GM18867 (cell line): ENCODE results near the gene UVRAG.

Source experiments
- ATAC-seq: cut with Tn5 transposase; IDR thresholded peaks from one replicate; pipeline ENCODE4 v1.9.1; 2021; ENCODE audit warnings: mild to moderate bottlenecking, moderate library complexity; ENCODE audit not compliant: unreplicated experiment

The UVRAG gene

GRCh38 chr11:76177250-76177686 is 362.3 kb downstream of the UVRAG start:
- no peak for ATAC-seq

DNA sequence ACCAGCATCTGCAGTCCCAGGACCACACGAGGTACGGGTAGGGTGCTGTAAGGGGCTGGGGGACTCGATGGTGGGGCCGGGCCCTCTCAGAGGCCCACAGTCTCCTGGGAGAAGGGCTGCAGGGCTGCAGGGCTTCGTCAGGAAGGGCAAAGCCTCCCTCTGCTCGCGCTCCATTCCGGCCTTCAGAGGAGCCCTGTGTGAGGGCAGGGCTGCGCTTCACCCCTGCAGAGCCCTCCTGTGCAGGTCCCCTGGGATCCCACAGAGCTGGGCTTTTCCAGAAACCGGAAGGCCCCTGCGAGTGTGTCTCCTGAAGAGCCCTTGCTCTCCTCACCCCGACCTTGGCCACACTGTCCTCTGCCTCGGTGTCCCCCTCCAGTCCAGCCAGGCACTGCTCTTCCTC is 364.1 kb downstream of the UVRAG start:
- no peak for ATAC-seq

DNA sequence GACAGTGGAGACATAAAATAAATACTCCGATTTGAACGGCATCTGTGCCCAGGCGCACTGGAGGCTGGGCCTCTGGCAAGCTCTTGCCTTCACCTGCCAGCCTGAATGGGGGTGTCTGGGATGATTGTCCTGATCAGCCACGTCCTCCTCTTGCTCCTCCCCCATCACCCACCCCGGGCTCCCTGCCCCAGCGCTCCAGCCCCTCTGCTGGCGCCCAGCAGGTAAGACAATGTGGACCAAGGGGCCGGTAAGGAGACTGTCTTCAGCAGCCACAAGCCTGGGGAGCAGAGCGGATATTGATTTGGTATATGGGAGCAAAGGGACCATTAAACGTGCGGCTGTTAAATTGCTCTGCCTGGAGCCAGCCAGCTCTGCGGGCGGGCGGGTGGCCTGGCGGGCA is 366.4 kb downstream of the UVRAG start:
- ATAC-seq, result no peak

GRCh38 chr11:76184551-76184993 is 369.6 kb downstream of the UVRAG start:
- no peak for ATAC-seq

GRCh38 chr11:76185511-76185910 is 370.5 kb downstream of the UVRAG start:
- ATAC-seq, result no peak

DNA sequence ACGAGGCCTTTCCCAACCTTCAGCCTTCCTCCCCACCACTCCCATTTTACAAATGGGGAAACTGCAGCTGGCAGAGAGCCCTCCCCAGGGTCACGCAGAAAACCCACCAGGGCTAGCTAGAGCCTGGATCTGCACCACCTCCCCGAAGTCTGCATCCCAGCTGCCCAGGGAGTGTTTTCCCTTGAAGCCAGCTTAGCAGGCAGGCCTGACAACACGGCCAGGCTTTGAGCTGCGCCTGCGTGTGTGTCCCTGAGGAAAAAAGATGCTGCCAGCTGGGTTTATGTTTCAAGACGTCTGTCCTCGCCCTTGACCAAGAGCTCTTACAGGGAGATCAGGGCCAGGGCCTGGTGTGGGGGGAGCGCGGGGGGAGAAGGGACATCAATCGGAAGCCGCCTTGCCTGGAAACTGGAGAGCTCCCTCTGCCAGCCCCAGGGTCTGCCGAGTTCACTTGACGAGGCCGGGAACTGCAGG is 371.0 kb downstream of the UVRAG start:
- no peak for ATAC-seq

- no peak for ATAC-seq
Observed at GRCh38 chr11:76186776-76187279, 371.8 kb downstream of the UVRAG start.

DNA sequence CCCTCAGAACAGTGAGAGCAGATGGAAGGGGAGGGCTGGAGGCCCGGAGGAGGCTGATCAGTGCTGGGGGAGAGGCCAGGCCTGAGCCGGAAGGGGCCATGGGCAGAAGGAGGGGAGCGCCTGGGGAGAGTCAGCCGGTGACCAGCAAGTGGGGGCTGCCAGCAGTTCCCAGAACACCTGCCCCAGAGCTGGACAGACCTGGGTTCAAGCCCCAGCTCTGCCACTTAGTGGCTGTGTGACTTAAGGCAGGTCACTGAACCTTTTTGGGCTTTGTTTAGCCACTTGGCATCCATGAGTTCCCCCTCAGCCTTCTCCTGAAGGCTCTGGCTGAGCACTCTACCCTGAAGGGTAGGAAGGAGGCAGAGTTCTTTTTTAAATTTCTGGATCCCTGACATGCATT is 373.9 kb downstream of the UVRAG start:
- no peak for ATAC-seq

DNA sequence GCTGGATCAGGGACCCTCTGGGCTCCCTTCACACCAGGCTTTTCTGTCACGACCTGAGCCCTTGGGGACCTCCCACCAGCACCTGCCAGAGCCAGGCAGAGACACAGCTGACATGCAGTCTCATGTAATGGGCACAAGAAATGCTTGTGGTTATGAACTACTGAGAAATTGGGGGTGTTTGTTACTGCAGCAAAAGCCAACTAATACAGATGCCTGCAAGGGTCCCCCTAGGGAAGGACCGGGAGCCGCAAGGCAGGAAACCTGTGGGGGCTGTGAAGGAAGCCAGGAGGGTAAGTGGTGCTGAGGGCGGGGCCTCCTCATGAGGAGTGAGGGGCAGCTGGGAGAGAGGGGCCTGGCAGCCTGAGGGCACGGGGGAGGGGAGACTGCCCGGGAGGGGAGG is 374.7 kb downstream of the UVRAG start:
- ATAC-seq, result no peak

DNA sequence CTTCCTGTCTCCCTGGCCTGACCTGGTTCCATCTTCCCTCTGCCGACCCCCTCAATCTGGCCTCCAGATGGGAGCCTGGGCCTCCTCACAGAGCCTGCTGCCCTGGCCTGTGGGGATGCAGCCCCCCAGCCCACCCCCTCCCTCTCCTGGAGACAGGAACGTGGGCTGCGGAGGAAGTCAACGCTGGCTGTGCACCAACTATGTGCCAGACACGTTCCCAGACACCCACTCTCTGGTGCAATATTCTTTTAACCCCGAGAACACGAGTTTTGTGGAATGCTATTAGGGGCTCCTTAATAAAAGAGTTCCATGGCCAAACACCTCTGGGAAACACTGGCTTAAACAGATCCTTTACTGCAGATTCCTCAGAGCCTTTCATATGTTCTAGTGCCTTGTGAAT is 375.4 kb downstream of the UVRAG start:
- ATAC-seq, result no peak
